Sigmoid colon (tissue), 7 donors: ENCODE measurements around the gene ZMYND10. TPM values are rescaled to one million over a fixed set of nuclear protein-coding genes. Genes with fewer than 3 reads are reported as not detected.

Experiments
- DNase-seq: peaks from one replicate; pipeline ENCODE4 v3.0.0-alpha.2; 2019
- H3K27ac ChIP-seq, 4 donors: fragments of 200-600 bp; sonication (generic); one replicate each; pipeline ENCODE4 v1.5.1; 2016 to 2019; ENCODE audit warnings: mild to moderate bottlenecking in 1 of 4
- H3K27me3 ChIP-seq, 3 donors: fragments of 200-600 bp; sonication (generic); one replicate each; pipeline ENCODE4 v1.5.1; 2019; ENCODE audit warnings: mild to moderate bottlenecking in 1 of 3
- H3K36me3 ChIP-seq, 4 donors: fragments of 200-600 bp; sonication (generic); one replicate each; pipeline ENCODE4 v1.5.1; 2016 to 2019
- H3K4me1 ChIP-seq, 4 donors: fragments of 200-600 bp; sonication (generic); one replicate each; pipeline ENCODE4 v1.5.1; 2017 to 2019
- H3K4me3 ChIP-seq, 4 donors: fragments of 200-600 bp; sonication (generic); one replicate each; pipeline ENCODE4 v1.5.1; 2017 to 2019; ENCODE audit warnings: mild to moderate bottlenecking in 2 of 4, moderate library complexity in 1 of 4
- H3K9me3 ChIP-seq, 4 donors: fragments of 200-600 bp in 3 of 4; sonication (generic) in 3 of 4; one replicate each; pipeline versions ENCODE4 v1.5.1 to v1.6.1; 2013 to 2019
- EP300 ChIP-seq, 4 donors: sonication (generic); formaldehyde crosslinking; IDR thresholded peaks; one replicate each; pipeline ENCODE4 v1.6.1; 2017; ENCODE audit warnings: antibody characterized with exemption in 4 of 4
- POLR2A ChIP-seq, 2 donors: fragments of 450-650 bp; IDR thresholded peaks; one replicate each; pipeline ENCODE4 v1.6.1; 2016; ENCODE audit warnings: antibody characterized with exemption in 2 of 2, mild to moderate bottlenecking in 2 of 2, moderate library complexity in 2 of 2
- POLR2AphosphoS5 ChIP-seq, 4 donors: sonication (generic); formaldehyde crosslinking; IDR thresholded peaks; one replicate each; pipeline ENCODE4 v1.6.1; 2017; ENCODE audit warnings: antibody characterized with exemption in 4 of 4
- WGBS, 2 donors: extraction: QIAGEN DNeasy Blood & Tissue Kit; methylation state at CpG; one replicate each; pipeline ENCODE4 v1.1.7; 2013; 5-methylcytosine and 5-hydroxymethylcytosine counted together
- intact Hi-C: fragments of 100-400 bp; cut with DNase I; formaldehyde crosslinking; loops from one replicate; pipeline ENCODE4 v1.15.1; 2023
- polyA plus RNA-seq, 3 donors: library from polyadenylated mRNA; stranded (reverse); fragments of 200-250 nt; gene quantifications; one replicate each; pipeline ENCODE4 v1.2.3, GENCODE V29; 2013
- total RNA-seq, 4 donors: library from RNA; depleted of rRNA; stranded (reverse); fragments of >200 nt; gene quantifications; one replicate each; pipeline ENCODE4 v1.1.0, GENCODE V29; 2016
- TF ChIP-seq, protein P1 (sequence below), 4 experiments: fragments of 450-650 bp in 3 of 4; fragments of 200-600 bp in 1 of 4; IDR thresholded peaks; one replicate each; pipeline ENCODE4 v1.5.1; 2016 to 2019; ENCODE audit warnings: antibody characterized with exemption in 4 of 4, mild to moderate bottlenecking in 3 of 4, moderate library complexity in 2 of 4
- donor health status: healthy with polysubstance abuse.
- donor health status: Bipolar disorder and iron deficiency.
- donor health status: healthy.

The ZMYND10 gene
- total and polyA plus RNA-seq, 7 donors, result 0.77 to 1.2 TPM; not detected in 5

- intact Hi-C loops, result no loop called here
- Histone ChIP-seq H3K27me3 (no peaks in the 10 kb centered on the region), H3K4me1 (peaks cover 0 to 3% (median 0%) of the 10 kb centered on the region in 4 donors), H3K9me3 (no peaks in the 10 kb centered on the region), H3K27ac (no peak overlapping the region), H3K4me3 (no peak overlapping the region), H3K36me3 (no peaks in the 10 kb centered on the region)
- WGBS, 2 donors, result 82 to 91% methylated on average over 6 of the region's 6 CpGs
- no peak for DNase-seq
- no peak for TF ChIP-seq POLR2A (IDR thresholded peaks at IDR 0.05)
- no peak for TF ChIP-seq POLR2AphosphoS5 (IDR thresholded peaks at IDR 0.05)
- TF ChIP-seq, protein P1, sequence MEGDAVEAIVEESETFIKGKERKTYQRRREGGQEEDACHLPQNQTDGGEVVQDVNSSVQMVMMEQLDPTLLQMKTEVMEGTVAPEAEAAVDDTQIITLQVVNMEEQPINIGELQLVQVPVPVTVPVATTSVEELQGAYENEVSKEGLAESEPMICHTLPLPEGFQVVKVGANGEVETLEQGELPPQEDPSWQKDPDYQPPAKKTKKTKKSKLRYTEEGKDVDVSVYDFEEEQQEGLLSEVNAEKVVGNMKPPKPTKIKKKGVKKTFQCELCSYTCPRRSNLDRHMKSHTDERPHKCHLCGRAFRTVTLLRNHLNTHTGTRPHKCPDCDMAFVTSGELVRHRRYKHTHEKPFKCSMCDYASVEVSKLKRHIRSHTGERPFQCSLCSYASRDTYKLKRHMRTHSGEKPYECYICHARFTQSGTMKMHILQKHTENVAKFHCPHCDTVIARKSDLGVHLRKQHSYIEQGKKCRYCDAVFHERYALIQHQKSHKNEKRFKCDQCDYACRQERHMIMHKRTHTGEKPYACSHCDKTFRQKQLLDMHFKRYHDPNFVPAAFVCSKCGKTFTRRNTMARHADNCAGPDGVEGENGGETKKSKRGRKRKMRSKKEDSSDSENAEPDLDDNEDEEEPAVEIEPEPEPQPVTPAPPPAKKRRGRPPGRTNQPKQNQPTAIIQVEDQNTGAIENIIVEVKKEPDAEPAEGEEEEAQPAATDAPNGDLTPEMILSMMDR (IDR thresholded peaks at IDR 0.05), result no peak
- no peak for TF ChIP-seq EP300 (IDR thresholded peaks at IDR 0.05)
Measured at GRCh38 chr3:50389414-50389767, 43.9 kb upstream of the ZMYND10 start.

DNA sequence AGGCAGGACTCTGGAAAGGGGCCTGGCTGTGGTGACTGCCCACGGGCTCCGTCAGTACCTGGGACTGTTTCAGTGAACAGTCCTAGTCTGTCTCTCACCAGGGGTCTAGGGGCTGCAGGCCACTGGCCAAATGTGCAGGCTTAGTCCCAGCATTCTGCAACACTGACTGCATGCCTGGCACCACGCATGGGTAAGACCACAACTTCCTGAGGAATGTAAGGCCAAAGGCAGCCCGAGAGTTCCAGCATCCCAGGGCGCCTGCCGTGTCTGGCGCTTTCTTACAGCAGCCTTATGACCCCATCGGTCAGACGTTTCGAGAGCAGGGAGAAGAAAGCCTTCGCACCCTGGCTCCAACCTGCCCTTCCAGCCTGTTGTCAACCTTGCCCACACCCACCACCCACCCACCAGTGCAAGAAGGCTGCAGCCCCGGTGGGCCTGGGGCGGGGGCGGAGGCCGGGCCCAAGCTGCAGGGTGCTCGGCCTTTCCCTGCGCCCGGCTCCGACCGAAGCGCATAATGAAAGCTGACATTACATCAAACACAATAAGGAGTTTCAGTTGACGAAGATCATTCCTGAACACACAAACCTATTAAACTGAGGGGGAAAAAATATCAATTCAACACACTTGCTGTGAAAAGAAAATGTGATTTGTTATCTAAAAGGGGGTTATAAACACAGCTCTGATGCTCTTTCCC is 43.3 kb upstream of the ZMYND10 start:
- H3K27ac ChIP-seq, result no peak overlapping the region
- intact Hi-C loops, result no loop called here
- H3K36me3 ChIP-seq, result no peaks in the 10 kb centered on the region
- no peaks in the 10 kb centered on the region for H3K27me3 ChIP-seq
- no peaks in the 10 kb centered on the region for H3K9me3 ChIP-seq
- TF ChIP-seq, protein P1 (IDR thresholded peaks at IDR 0.05), result no peak
- no peak for TF ChIP-seq POLR2AphosphoS5 (IDR thresholded peaks at IDR 0.05)
- no peak for TF ChIP-seq POLR2A (IDR thresholded peaks at IDR 0.05)
- TF ChIP-seq EP300 (IDR thresholded peaks at IDR 0.05), result no peak
- 85 to 87% methylated on average over 22 of the region's 22 CpGs for whole genome bisulfite sequencing, 2 donors
- H3K4me3 ChIP-seq, result no peak overlapping the region
- no peak for DNase-seq
- H3K4me1 ChIP-seq, result peaks cover 0 to 3% (median 0%) of the 10 kb centered on the region in 4 donors

DNA sequence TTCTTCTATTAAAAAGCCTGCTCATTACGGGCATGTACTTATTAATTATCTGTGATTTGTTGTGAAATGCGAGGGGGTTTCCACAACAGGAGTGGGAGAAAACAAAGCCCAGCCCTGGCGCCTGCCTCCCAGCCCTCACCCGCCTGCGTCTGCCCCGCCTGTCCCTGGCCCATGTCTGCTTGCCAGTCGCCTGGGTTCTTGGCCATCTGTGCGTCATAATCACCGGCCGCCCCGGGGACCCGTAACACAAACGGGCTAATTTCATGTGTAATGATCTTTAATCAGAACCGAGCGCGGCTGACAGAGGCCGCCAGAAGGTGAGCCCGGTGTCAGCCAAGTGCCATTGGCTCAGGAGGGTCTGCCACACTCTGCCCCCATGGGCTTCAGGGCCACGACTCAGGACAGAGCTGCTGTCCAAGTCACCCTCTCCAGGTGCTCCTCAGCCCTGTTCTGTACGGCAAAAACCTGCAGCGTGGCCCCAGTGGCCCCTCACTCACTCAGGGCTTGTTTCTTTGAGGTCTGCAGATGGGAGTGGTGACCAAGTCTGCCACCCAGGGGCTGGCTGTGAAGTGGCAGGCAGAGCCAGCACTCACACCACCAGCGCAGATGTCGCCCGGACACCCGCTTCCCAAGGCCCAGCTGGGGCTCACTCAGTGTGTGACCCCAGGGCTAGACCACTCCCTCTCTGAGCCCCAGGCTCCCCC is 42.6 kb upstream of the ZMYND10 start:
- Histone ChIP-seq H3K27ac (no peak overlapping the region), H3K9me3 (no peaks in the 10 kb centered on the region), H3K27me3 (no peaks in the 10 kb centered on the region), H3K4me3 (no peak overlapping the region), H3K36me3 (no peaks in the 10 kb centered on the region), H3K4me1 (peaks cover 0 to 3% (median 0%) of the 10 kb centered on the region in 4 donors)
- no peak for DNase-seq
- 60 to 82% methylated on average over 25 of the region's 25 CpGs for WGBS, 2 donors
- TF ChIP-seq, protein P1 (IDR thresholded peaks at IDR 0.05), result no peak
- TF ChIP-seq EP300 (IDR thresholded peaks at IDR 0.05), result no peak
- intact Hi-C loops, result no loop called here

- H3K9me3 ChIP-seq, result no peaks in the 10 kb centered on the region
- no peak overlapping the region for H3K27ac ChIP-seq
- H3K4me1 ChIP-seq, result no peaks in the 10 kb centered on the region
- WGBS, 2 donors, result 72 to 88% methylated on average over 13 of the region's 13 CpGs
- no peak overlapping the region for H3K4me3 ChIP-seq
- TF ChIP-seq POLR2AphosphoS5 (IDR thresholded peaks at IDR 0.05) (no peak), POLR2A (IDR thresholded peaks at IDR 0.05) (no peak), EP300 (IDR thresholded peaks at IDR 0.05) (no peak)
- TF ChIP-seq, protein P1 (IDR thresholded peaks at IDR 0.05), result no peak
- no peaks in the 10 kb centered on the region for H3K27me3 ChIP-seq
- no peaks in the 10 kb centered on the region for H3K36me3 ChIP-seq
- no peak for DNase-seq
- intact Hi-C loops, result no loop called here
Measured at GRCh38 chr3:50385754-50386153, 40.2 kb upstream of the ZMYND10 start.
